ENCODE results near the gene PPDPF.
A peak's percentile ranks its signal among the peaks of the same experiment; 100 is the strongest.

The PPDPF gene

DNA sequence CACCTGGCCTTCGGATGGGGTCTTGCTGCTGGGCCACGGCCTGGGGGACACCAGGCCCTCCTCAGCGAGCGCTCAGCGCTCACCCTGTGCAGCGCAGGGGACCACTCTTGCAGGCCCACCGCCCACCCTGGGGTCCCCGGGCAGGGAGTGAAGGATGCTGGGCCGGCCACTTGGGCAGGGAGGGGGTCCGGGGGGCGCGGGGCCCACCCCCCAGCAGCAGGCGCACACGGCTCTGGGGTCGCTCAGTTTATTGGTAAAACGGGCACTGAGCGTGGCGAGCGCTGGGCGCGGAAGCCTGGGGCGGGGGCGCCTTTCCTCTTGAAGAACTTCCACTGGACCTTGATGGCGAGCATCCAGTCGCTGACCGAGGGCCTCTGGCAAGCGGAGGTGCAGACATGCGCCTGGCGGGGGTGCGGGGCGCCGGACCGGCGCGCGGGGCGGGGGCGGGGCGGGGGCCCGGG, 32.8 kb upstream of the PPDPF start:
- DNase-seq (ENCODE audit: low spot score), result no peak

DNA sequence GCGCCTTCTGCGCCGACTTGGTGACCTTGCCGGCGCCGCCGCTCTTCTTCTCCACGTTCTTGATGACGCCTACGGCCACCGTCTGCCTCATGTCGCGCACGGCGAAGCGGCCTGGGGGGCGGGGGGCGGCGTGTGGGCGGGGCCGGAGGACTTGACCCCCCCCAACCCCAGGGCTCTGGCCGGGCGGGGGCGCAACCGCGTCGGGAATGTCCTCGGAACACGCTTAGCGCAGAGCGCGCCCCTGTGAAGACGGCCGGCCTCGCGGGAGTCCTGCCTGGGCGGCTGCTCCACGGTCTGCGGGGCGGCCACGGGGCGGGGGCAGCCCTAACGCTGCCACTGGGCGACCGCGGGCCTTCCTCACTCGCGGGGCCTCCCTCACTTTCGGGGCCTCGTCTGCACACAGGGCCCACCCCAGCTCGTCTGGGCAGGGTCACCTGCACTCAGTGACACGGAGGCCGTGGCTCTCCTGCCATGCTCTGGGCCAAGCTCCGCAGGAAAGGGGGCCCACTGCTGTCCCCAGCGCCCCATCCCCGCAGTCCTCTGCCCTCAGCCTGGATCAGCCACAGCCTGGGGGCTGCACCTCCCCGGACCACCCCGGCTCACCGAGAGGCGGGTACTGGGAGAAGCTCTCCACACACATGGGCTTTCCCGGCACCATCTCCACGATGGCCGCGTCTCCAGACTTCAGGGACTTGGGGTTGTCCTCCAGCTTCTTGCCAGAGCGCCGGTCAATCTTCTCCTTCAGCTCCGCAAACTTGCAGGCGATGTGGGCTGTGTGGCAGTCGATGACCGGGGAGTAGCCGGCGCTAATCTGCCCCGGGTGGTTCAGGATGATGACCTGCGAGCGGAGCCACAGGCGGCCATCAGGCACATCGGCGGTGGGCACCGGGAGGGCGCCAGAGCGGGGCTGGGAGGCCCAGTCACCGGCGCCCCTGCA, 32.0 kb upstream of the PPDPF start:
- no peak for DNase-seq (ENCODE audit: low spot score)

DNA sequence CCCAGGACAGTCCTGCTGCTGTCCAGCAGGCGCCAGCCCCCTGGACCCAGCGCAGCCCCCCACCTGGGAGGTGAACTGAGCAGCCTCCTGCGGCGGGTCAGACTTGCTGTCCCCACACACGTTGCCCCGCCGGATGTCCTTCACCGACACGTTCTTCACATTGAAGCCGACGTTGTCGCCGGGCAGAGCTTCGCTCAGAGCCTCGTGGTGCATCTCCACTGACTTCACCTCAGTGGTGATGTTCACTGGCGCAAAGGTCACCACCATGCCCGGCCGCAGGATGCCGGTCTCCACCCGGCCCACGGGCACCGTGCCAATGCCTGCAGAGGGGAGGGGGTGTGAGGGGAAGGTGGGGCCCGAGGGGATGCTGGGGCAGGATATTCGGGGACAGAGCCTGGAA, 30.1 kb upstream of the PPDPF start:
- no peak for DNase-seq (ENCODE audit: low spot score)

DNA sequence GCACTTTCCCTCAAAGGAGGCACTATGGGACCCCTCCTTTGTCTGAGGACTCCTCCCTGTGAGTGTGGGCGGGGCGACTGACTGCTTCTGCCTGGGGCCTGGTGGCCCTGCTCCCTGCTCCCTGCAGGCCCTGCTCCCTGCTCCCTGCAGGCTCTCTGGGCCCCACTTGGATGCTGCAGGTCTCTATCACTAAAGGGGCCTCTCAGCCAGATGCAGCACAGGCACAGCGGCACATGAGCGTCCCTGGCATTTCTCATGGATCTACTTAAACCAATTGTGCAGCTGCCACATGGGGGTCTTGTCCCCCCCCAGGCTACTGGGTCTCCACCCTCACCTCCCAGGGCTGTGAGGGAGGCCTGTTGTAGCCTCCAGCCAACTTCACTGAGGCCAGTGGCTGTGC, 29.5 kb upstream of the PPDPF start:
- no peak for DNase-seq (ENCODE audit: low spot score)

DNA sequence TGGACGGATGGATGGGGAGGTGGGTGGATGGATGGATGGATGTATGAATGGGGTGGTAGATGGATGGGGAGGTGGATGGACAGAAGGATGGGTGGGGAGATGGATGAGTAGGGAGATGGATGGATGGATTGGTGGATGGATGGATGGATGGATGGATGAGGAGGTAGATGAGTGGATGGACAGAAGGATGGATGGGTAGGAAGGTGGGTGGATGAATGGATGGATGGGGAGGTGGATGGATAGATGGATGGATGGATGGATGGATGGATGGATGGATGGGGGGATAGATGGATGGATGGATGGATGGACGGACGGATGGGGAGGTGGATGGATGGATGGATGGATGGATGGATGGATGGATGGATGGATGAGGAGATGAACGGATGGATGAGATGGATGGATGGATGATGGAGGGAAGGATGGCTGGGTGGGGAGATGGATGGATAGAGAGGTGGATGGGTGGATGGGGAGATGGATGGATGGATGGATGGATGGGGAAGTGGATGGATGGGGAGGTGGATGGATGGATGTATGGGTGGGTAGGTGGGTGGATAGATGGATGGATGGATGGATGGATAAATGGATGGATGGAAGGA, 28.8 kb upstream of the PPDPF start:
- DNase-seq (ENCODE audit: low spot score), result no peak

DNA sequence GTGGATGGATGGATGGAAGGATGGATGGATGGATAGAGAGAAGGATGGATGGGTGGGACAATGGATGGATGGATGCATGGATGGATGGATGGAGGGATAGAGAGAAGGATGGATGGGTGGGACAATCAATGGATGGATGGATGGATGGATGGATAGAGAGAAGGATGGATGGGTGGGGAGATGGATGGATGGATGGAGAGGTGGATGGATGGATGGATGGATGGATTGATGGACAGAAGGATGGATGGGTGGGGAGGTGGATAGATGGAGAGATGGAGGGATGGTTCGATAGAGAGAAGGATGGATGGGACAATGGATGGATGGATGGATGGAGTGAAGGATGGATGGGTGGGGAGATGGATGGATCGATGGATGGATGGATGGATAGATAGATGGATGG, 28.0 kb upstream of the PPDPF start:
- DNase-seq (ENCODE audit: low spot score), result no peak

DNA sequence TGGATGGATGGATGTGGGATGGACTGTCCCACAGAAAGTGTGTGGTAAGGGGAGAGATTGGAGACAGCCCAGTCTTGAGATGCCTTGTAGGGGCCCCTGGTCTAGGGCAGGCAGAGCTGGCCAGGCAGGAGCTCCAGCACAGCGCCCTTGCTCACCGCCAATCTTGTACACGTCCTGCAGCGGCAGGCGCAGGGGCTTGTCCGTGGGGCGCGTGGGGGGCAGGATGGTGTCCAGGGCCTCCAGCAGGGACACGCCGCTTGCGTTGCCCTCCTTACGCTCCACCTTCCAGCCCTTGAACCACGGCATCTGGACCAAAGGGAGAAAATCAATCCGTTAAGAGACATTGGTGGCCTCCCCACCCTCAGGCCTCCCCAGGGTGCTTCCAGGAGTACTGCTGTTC, 27.6 kb upstream of the PPDPF start:
- DNase-seq (ENCODE audit: low spot score), result no peak

DNA sequence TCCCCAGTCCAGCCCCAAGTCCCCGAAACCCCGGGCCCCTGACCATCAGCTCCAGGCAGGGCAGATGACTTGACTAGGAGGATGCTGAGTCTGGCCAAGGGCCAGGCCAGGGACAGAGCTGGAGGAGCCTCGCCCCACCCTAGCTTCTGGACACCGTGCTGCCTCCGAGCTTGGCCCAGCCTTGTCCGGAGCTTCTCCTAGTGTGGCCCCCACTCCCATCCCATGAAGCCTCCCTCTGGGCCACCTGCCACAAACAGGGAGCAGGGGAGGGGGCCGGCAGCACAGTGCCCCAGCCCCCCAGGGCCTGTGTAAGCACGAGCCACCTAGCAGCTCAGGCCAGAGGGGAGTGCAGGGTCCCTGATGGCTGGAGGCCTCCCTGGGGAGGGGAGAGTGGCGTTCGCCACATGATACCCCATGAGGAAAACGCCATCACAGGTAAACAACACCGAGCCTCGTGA, 27.0 kb upstream of the PPDPF start:
- DNase-seq (ENCODE audit: low spot score), result no peak

DNA sequence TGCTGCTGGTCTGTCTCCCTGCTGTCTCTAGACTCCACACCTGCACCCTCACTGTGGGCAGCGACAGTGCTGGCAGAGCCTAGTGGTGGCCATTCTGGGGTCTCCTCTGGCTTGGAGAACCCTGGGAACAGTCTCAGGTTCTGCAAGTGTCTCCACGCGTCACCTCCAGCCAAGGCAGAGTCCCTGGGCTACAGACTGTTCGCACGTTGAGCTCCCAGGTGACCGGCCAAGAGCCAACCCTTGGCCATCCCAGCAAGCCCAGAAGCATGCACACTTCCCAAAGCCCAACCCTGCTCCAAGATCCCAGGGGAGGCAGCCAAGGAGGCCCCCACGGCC, 26.5 kb upstream of the PPDPF start:
- DNase-seq (ENCODE audit: low spot score), result no peak

DNA sequence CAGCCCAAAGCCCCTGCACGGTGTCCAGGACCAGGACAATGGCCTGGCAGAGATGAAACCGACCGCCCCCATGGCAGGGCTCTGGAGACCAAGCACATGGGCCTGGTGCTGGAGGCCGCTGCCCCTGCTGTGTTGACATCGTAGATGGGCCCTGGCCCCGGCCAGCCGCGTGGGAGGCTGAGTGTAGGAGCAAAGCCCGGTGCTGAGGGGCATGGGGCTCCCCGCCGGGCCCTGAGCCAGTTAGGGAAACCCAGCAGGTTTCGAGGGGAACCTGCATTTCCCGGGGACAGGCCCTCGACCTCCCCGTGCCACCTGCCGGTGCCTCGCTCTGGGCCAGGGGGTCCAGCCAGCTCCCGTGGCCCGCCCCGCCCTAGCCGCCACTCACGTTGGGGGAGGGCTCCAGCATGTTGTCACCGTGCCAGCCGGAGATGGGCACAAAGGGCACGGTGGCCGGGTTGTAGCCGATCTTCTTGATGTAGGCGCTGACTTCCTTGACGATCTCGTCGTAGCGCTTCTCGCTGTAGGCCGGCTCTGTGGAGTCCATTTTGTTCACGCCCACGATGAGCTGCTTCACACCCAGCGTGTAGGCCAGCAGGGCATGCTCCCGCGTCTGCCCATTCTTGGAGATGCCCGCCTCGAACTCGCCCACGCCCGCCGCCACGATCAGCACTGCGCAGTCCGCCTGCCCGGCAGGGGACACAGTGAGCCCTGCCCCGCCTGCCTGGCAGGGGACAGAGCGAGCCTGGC, 26.0 kb upstream of the PPDPF start:
- DNase-seq (ENCODE audit: low spot score), result no peak

DNA sequence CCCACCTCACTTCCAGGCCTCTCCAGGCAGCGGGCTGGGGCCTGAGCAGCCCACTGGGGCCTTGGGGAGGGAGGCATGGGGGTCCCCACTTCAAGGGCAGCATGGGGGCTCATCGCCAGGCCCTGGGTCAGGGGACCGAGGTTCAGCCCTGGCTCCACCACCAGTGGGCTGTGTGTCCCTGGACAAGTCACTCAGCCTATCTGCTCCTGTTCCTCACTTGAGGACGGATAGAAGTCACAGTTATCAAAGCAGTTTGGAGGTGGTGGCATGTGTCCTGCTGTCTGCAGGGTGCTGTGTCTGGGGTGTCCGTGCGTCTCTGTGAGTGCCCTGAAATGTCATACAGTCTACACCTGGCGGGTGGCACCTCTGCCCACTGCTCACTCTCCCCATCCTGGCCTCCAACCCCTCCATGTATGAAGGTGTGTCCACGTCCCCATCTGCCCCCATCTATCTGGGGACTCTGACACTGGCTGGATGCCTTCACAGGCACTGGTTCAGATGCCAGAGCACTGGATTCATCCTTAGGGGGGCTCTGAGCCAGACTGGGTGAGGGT, 25.3 kb upstream of the PPDPF start:
- no peak for DNase-seq (ENCODE audit: low spot score)

DNA sequence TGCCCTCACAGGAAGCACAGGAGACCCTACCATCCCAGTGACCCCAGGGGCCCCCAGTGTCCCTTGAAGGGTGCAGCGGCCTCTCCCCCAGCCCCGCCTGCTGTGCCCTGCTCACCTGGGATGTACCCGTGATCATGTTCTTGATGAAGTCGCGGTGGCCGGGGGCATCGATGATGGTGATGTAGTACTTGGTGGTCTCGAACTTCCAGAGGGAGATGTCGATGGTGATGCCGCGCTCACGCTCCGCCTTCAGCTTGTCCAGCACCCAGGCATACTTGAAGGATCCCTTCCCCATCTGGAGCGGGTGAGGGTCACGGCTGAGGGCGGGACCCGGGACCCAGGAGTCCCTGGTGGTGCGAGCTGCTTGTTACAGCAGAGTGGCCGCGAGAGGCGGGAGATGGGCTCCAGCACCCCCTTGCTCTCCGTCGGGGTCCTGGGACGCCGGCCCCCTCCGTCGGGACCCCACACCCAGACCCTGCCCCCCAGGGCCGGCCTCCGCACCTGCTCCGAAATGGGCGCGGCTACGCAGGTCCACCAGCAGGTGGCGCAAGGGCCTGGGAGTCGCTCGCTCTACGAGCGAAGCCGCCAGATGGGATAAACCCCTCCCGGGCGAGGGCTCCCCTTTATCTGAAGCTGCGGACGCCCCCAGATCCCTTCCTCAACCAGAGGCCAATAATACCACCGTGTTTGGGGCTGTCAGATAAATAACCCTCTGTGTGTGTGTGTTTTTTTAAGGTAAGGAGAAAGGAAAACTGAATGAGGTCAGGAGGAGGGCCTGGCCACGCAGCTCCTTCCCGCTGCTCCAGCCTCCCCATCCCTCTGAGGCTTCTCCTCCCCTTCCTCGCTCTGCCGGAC, 24.6 kb upstream of the PPDPF start:
- peak; percentile 95 for DNase-seq (ENCODE audit: low spot score)

DNA sequence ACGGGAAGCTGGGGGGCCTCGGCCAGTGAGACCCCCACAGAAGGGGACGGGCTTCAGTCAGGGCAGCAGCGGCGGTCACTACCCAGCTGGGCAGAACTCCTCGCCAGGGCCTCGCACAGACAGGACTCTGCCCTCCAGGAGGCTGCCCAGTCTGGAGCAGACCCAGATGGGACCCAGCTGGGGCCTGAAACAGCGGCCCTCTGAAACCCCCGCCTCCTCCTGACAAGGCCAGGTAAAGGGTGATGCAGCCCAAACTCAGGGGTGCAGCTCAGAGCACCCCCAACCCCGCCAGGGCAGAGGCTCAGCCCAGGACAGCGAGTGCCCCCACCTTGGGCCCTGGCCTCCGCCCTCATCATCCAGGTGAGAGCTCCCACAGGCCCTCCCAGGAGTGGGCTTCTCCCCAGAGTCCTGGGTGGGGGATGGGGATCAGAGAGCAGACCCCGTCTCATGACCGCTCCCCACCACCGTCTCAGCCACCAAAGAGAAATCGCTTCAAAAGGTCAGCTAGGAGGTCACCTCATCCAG, 23.9 kb upstream of the PPDPF start:
- DNase-seq (ENCODE audit: low spot score), result no peak

DNA sequence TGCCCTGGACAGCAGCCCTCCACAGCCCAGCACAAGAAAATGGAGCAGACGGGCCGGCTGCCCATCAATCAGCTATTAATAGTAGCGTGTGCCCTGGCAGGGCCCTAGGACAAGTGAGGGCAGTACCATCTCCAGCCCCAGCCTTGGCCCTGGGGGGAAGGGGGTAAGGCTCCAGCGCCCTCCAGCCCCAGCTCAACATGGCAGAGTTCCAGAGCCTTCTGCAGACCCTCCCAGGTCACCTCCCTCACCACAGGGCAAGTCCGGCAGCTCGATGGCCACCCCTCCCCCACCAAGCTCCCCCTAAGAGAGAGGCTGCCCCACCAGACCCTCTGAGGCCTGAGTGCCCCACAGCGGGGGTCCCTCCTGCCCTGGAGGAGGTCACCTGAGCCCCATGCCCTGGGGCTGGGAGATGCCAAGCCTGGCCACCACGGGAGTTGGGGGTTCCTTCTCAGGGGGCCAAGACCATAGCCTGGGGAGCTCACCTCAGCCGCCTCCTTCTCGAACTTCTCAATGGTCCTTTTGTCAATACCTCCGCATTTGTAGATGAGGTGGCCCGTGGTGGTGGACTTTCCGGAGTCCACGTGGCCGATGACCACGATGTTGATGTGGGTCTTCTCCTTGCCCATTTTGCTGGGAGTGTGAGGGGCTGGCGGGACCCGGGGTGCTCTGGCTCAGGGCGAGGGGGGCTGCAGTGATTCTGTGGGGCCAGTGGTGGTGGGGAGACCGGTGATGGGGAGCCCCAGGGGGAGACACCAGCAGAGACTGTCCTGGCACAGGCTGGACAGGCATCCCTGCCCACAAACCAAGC, 23.2 kb upstream of the PPDPF start:
- DNase-seq (ENCODE audit: low spot score), result no peak

DNA sequence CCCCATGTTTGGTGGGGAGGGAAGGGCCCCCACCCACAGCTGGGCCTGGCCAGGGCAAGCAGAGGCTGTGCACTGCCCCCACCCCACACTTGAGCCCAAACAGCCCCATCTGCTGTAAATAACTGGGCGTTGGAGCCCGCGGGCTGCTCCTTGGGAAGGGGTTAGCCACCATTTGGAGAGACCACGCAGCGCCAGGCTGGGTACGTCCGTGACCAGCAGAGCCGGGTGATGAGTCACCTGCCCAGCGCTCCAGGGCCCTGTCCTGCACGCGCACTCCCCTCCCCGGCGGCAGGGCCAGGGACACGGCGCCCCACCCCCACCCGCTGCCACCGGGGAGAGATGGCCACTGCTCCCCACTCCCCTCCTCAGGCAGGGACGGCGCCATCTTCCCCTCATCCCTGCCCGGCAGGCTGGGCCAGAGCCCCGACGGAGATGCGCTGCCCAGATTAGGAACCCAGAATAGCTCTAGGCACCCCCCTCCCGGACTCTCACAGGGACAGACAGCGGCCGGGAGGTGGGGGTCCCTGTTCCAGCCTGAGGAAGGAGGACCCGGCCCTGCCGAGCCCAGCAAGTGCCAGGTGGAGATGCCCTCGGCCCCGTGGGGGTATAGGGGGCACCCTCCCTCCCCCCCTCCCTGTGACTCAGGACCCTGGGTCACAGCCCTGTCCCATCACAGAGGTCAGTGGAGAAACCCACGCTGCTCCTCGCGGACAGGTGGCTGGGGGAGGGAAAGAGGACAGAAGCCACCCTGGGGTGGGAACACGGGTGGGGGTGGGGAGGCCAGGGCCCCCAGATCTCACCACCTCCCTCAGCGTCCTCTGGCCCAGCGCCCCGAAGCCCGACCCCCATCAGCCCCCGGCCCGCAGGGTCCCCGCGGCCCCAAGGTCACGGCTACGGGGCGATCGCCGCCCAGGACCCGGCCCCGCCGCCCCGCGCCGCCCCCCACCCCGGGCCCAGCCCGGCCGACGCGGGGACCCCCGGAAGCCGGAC, 22.3 kb upstream of the PPDPF start:
- no peak for DNase-seq (ENCODE audit: low spot score)

DNA sequence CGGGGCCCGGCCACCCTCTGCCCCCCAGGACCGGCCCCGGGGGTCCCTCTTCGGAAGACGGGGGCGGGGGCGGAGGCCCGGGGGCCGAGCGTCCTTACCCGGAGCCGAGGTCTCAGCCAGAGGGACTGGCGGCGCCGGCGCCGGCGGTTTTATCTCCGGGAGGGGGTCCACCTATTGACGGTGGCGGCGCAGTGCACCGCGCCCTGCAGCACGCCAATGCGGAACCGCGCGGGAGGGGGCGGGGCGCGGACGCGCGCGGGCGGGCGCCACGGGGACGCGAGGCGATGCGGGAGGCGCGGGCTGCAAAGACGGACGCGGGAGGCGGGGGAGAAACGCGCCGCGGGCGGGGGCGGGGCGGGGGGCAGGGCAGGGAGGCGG, 21.6 kb upstream of the PPDPF start, which contains the start of gene EEF1A2:
Gene EEF1A2 (minus strand): TSS at position 124 of the 378 bp plus-strand sequence. CDS start 1,320 bp downstream, outside the sequence.
- peak; percentile 79 for DNase-seq (ENCODE audit: low spot score)

DNA sequence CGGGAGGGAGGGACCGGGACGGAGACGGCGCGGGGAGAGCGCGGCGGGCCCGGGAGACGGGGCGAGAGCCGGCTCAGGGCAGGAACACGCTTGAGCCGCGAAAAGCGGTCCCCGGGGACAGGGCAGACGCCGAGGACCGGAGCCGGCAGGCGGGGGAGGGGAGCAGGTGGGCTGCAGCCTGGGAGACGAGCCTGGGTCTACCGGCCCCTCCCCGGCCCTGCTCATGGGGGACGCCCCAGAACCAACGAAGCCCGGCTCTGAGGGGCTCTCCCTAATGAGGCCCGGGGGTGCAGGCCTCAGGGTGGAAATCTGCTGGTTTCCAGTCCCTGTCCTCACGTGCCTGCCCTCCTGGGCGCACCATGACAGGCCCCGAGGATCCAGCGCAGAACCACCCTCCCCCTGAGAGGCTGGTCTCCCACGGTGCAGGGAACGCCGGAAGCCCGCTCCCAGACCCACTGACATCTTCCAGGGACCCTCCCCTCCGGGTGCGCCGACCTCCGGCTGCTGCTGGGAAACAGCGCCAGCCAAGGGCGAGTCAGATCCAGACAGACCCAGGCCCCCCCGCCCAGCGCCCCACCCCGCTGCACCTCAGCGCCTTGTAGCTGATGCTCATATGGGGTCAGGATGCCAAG, 21.1 kb upstream of the PPDPF start:
- no peak for DNase-seq (ENCODE audit: low spot score)

DNA sequence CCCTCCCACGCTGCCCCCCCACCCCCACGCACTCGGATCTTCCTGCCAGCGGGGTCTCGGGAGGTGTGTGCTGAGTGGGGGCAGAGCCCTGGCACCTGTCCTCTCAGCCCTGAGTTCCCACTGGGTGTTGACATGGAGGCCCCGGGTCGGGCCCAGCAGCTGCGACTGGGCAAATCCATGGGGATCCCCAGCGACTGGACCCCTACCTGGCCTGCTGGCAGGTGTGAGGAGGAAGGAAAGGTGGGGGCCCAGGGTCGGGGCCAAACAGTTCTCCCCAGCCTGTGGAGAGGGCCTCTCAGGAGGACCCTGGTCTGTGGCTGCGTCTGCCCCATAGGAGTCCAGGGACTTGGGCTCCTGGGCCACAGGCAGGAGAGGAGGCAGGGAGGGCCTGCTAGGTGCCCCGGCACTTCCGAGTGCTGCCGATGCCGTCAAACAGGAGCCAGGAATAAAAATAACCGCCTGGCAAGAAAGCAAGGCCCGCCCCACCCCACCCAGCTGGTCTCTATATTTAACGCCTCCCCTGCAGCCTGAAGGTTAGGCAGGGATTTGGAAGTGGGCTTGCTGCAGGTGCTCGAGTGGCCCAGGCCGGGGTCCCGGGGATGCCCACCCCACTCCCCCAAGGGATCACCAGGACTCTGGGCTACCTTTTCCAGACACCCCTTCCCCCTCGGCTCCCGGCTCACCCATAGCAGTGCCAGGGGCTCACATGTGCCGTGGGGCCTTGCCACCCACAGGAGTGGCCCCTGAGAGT, 20.2 kb upstream of the PPDPF start:
- DNase-seq (ENCODE audit: low spot score), result no peak

Measured in HuH-7.5 (cell line).